Kidney epithelial cell (primary cell): ENCODE measurements around the gene IL22RA1. TPM values are rescaled to one million over a fixed set of nuclear protein-coding genes. Genes with fewer than 3 reads are reported as not detected.

Source experiments
- DNase-seq: peaks from one replicate; pipeline ENCODE4 v3.0.0-alpha.2; 2010; ENCODE audit warnings: low read depth
- H3K27me3 ChIP-seq: 2 replicates; pipeline ENCODE4 v1.6.0; 2011; ENCODE audit warnings: low read length; ENCODE audit not compliant: control insufficient read depth, insufficient read depth
- H3K36me3 ChIP-seq: 2 replicates; pipeline ENCODE4 v1.5.1; 2011; ENCODE audit warnings: low read length; ENCODE audit not compliant: control insufficient read depth, insufficient read depth
- H3K4me3 ChIP-seq: 2 replicates; pipeline ENCODE4 v1.5.1; 2011; ENCODE audit warnings: low read depth, mild to moderate bottlenecking, control low read depth, low read length
- CTCF ChIP-seq: IDR thresholded peaks from 2 replicates; pipeline ENCODE4 v1.5.1; 2011; ENCODE audit warnings: mild to moderate bottlenecking, moderate library complexity, low read length, control low read depth, inconsistent platforms; ENCODE audit not compliant: insufficient read depth, poor library complexity, severe bottlenecking
- total RNA-seq: library from RNA; depleted of rRNA; stranded (reverse); fragments of >200 nt; gene quantifications from 2 replicates; pipeline ENCODE4 v1.2.3, GENCODE V29; 2015

Gene IL22RA1
- total RNA-seq, 1 donor from 2014 or later = 0.21 TPM

DNA sequence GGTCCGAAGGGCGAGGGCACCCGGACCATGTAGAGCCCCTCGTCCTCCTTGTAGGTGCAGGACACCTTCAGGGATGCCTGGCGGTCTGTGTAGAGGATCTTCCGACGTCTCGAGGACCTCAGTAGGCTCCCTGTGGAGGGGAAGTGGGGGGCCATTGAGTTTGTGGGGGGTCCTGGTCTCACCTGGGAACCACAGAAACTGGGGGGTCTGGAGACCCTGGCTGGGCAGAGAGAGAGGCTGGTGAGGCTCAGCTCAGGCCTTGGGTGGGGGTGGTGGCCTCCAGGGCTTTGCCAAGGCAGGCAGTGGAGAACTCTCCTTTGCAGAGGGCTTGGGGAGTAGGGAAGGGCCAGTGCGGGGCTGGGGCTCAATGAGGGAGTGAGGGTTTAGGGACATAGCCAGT, 50.0 kb downstream of the IL22RA1 start:
- H3K36me3 ChIP-seq = no peaks in the 10 kb centered on the region
- DNase-seq = no peak
- no peaks in the 10 kb centered on the region for H3K27me3 ChIP-seq
- no peak for TF ChIP-seq CTCF
- H3K4me3 ChIP-seq = no peak overlapping the region

DNA sequence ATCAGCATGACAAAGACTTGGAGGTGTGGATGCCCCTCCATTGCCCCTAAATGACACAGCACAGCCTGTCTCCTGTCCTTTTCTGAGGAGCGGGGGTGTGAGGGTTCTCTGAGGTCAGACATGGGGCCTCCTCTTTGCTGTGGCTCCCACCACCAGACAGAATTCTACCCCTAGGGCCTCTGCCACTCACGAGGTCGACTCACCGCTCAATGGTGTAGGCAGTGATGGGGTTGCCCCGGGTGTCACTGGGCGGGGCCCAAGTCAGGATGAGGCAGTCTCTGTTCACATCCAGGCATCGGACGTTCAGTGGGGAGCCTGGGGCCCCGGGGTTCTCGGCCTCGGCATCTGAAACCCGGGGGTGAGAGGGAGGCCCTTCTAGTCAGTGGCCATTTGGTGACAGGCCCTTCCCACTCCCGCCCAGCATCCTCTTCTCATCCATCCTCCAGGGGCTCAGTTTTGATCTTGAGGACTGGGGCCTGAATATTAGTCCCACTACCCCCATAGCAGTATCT, 50.9 kb downstream of the IL22RA1 start:
- DNase-seq = no peak
- no peak for TF ChIP-seq CTCF
- H3K27me3 ChIP-seq = no peaks in the 10 kb centered on the region
- H3K4me3 ChIP-seq = no peak overlapping the region
- H3K36me3 ChIP-seq = no peaks in the 10 kb centered on the region

DNA sequence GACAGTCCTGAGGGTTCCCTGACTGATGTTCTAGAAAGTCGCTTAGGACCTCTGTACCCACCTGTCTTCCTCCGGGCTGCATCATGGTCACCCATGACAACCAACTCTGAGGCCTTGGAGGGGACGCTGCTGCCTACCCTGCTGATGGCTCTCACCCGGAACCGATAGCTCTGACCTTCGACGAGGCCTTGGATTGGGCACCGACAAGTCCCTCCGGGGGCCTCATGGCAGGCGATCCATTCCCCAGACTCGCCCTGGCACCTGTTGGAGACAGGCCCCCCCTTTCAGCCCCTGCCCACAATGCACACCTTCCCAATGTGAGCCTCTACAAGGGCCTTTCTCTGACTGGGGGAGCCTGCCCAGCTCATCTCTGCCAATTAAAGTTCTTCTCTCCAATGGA, 52.2 kb downstream of the IL22RA1 start:
- DNase-seq = no peak
- TF ChIP-seq CTCF = no peak
- no peaks in the 10 kb centered on the region for H3K27me3 ChIP-seq
- no peaks in the 10 kb centered on the region for H3K36me3 ChIP-seq
- H3K4me3 ChIP-seq = no peak overlapping the region

- Histone ChIP-seq H3K27me3 (no peaks in the 10 kb centered on the region), H3K4me3 (no peak overlapping the region), H3K36me3 (no peaks in the 10 kb centered on the region)
- TF ChIP-seq CTCF = no peak
- no peak for DNase-seq
These were observed 53.0 kb downstream of the IL22RA1 start for GRCh38 chr1:24089743-24090555.

- Histone ChIP-seq H3K27me3 (no peaks in the 10 kb centered on the region), H3K36me3 (no peaks in the 10 kb centered on the region), H3K4me3 (no peak overlapping the region)
- no peak for DNase-seq
- no peak for TF ChIP-seq CTCF
These were observed 53.8 kb downstream of the IL22RA1 start for GRCh38 chr1:24089027-24089742.
